Spleen (tissue), 11 donors: ENCODE data around the gene ATG4A. TPM values are rescaled to one million over a fixed set of nuclear protein-coding genes. Genes with fewer than 3 reads are reported as not detected.

Experiments used
- DNase-seq: peaks from one replicate; pipeline ENCODE4 v3.0.0-alpha.2; 2020
- H3K27ac ChIP-seq, 8 donors: fragments of 200-600 bp; sonication (generic) in 7 of 8; 1 replicate in 4 of 8; 2 replicates in 4 of 8; pipeline versions ENCODE4 v1.5.0 to v1.8.0; 2016 to 2021; ENCODE audit warnings: inconsistent platforms in 4 of 8, mild to moderate bottlenecking in 4 of 8, moderate library complexity in 1 of 8
- H3K27me3 ChIP-seq, 7 donors: fragments of 200-600 bp; sonication (generic) in 6 of 7; replicated peaks in 1 of 7; 1 replicate in 4 of 7; 2 replicates in 3 of 7; pipeline versions ENCODE4 v1.5.0 to v1.8.0; 2016 to 2021; ENCODE audit warnings: inconsistent platforms in 3 of 7, mild to moderate bottlenecking in 1 of 7
- H3K36me3 ChIP-seq, 6 donors: fragments of 200-600 bp; sonication (generic) in 5 of 6; 1 replicate in 4 of 6; 2 replicates in 2 of 6; pipeline versions ENCODE4 v1.5.0 to v1.8.0; 2016 to 2021; ENCODE audit warnings: inconsistent platforms in 2 of 6
- H3K4me1 ChIP-seq, 6 donors: fragments of 200-600 bp; sonication (generic) in 5 of 6; 1 replicate in 3 of 6; 2 replicates in 3 of 6; pipeline versions ENCODE4 v1.5.0 to v1.8.0; 2016 to 2021; ENCODE audit warnings: inconsistent platforms in 3 of 6
- H3K4me3 ChIP-seq, 8 donors: fragments of 200-600 bp; sonication (generic) in 7 of 8; 1 replicate in 4 of 8; 2 replicates in 4 of 8; pipeline versions ENCODE4 v1.5.0 to v1.8.0; 2016 to 2021; ENCODE audit warnings: inconsistent platforms in 4 of 8, mild to moderate bottlenecking in 4 of 8, moderate library complexity in 2 of 8
- H3K9me3 ChIP-seq, 8 donors: fragments of 200-600 bp; sonication (generic) in 7 of 8; 1 replicate in 4 of 8; 2 replicates in 4 of 8; pipeline versions ENCODE4 v1.5.0 to v1.8.0; 2016 to 2021; ENCODE audit warnings: inconsistent platforms in 4 of 8
- POLR2A ChIP-seq, 3 donors: fragments of 450-650 bp; IDR thresholded peaks; one replicate each; pipeline ENCODE4 v1.5.1; 2017; ENCODE audit warnings: antibody characterized with exemption in 3 of 3, mild to moderate bottlenecking in 1 of 3
- POLR2AphosphoS5 ChIP-seq, 3 donors: sonication (generic); formaldehyde crosslinking; IDR thresholded peaks; one replicate each; pipeline ENCODE4 v1.5.1; 2017; ENCODE audit warnings: antibody characterized with exemption in 3 of 3
- WGBS, 5 donors: extraction: QIAGEN DNeasy Blood & Tissue Kit in 3 of 5; methylation state at CpG; one replicate each; pipeline versions ENCODE4 v1.1.5 to v1.1.7; 2013 to 2018; 5-methylcytosine and 5-hydroxymethylcytosine counted together
- intact Hi-C: fragments of 100-400 bp; cut with DNase I; formaldehyde crosslinking; loops from one replicate; pipeline ENCODE4 v1.15.0; 2023; ENCODE audit warnings: low total_unique reads
- polyA plus RNA-seq, 3 donors: library from polyadenylated mRNA; stranded (reverse); fragments of 200-250 nt; gene quantifications; one replicate each; pipeline ENCODE4 v1.2.1, GENCODE V29; 2013
- total RNA-seq, 7 donors: library from RNA; depleted of rRNA in 3 of 7; stranded (reverse); fragments of >200 nt in 3 of 7; fragmentation: NEBNext Ultra II Directional in 4 of 7; extraction: Animal tissue kit (Norgen Biotek cat#: 25700) in 4 of 7; gene quantifications; one replicate each; pipeline versions ENCODE4 v1.1.0 to v1.2.1, GENCODE V29; 2016 to 2021
- TF ChIP-seq, protein P1 (sequence below), 11 experiments: fragments of 200-600 bp in 7 of 11; fragments of 450-650 bp in 4 of 11; sonication (generic) in 4 of 11; IDR thresholded peaks in 8 of 11; conservative IDR thresholded peaks in 3 of 11; 1 replicate in 7 of 11; 2 replicates in 4 of 11; pipeline versions ENCODE4 v1.4.0 to v1.8.0; 2016 to 2021; ENCODE audit warnings: antibody characterized with exemption in 11 of 11, inconsistent platforms in 4 of 11, mild to moderate bottlenecking in 1 of 11
- donor health status: healthy with polysubstance abuse.
- donor health status: DM: no; HTN: no; CAD: no; lungs with moderate emphysema.
- donor health status: DM: no; HTN: no; CAD: no.
- donor health status: Bipolar disorder and iron deficiency.
- donor health status: healthy.
- donor health status: DM: no; HTN: no; CAD: no.
- donor health status: DM: yes; HTN: yes; CAD: no.

The ATG4A gene
- total and polyA plus RNA-seq, 10 donors, result 6.9 to 16.7 (median 11.1) TPM

DNA sequence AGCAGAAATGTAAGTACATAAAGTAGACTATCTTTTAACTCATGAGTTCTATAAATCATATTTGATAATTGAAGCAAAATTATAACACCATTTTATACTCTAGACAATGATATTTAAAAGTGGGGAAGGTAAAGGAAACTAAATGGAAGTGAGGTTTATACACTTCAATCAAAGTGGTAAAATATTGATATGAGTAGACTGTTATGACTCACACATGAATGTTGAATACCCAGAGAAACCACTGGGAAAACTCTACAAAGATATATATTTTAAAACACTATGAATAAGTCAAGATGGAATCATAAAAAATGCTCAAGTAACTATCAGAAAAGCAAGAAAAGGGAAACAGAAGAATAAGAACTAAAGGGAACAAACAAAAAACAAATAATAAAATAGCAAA, 38.4 kb upstream of the ATG4A start:
- H3K4me3 ChIP-seq, result no peak overlapping the region
- H3K36me3 ChIP-seq, result no peaks in the 10 kb centered on the region
- intact Hi-C loops, result no loop called here

DNA sequence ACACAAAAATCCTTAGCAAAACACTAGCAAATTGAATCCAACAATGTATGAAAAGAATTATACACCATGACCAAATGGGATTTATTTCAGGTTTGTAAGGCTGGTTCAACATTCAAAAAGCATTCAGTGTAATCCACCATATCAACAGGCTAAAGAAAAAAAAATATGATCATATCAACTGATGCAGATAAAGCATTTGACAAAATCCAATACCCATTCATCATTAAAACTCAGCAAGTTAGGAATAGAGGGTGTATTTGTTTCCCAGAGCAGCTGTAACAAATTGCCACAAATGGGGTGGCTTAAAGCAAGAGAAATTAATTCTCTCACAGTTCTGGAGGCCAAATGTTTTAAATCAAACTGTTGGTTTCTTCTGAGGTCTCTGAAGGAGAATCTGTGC, 36.0 kb upstream of the ATG4A start:
- intact Hi-C loops, result no loop called here

More for the DNA sequence above, 38.4 kb upstream of the ATG4A start:
- H3K9me3 ChIP-seq, result no peaks in the 10 kb centered on the region
- DNase-seq, result no peak
- H3K27me3 ChIP-seq, result peaks cover 0 to 24% (median 0%) of the 10 kb centered on the region in 7 donors
- no peaks in the 10 kb centered on the region for H3K4me1 ChIP-seq
- no peak overlapping the region for H3K27ac ChIP-seq
- TF ChIP-seq, protein P1, sequence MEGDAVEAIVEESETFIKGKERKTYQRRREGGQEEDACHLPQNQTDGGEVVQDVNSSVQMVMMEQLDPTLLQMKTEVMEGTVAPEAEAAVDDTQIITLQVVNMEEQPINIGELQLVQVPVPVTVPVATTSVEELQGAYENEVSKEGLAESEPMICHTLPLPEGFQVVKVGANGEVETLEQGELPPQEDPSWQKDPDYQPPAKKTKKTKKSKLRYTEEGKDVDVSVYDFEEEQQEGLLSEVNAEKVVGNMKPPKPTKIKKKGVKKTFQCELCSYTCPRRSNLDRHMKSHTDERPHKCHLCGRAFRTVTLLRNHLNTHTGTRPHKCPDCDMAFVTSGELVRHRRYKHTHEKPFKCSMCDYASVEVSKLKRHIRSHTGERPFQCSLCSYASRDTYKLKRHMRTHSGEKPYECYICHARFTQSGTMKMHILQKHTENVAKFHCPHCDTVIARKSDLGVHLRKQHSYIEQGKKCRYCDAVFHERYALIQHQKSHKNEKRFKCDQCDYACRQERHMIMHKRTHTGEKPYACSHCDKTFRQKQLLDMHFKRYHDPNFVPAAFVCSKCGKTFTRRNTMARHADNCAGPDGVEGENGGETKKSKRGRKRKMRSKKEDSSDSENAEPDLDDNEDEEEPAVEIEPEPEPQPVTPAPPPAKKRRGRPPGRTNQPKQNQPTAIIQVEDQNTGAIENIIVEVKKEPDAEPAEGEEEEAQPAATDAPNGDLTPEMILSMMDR (IDR thresholded peaks at IDR 0.05 in 8 of 11, conservative IDR thresholded peaks at IDR 0.05 in 3 of 11), result no peak
- TF ChIP-seq POLR2AphosphoS5 (IDR thresholded peaks at IDR 0.05), result no peak
- no peak for TF ChIP-seq POLR2A (IDR thresholded peaks at IDR 0.05)

DNA sequence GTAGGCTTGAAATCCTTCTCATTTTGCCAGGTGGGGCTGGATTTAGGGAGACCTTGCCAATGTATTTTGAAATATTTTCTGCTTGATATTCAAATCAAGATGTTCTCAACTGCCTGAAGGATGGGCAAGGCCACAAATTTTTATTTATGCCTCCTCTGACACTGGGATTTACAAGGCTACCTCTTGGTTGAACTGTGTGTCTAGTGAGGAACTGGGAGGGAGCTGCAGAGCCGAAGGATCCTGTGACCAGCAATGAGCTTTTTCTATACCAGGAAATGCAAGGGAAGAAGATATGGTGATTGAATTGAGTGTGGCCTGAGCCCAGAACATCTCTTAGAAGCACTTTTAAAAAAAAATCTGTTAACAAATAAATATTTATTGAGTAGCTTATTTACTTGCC, 31.8 kb upstream of the ATG4A start:
- 70 to 76% (median 73%) methylated on average over 1 of the region's 1 CpG for WGBS, 5 donors
- intact Hi-C loops, result no loop called here

More for the DNA sequence above, 36.0 kb upstream of the ATG4A start:
- no peak for TF ChIP-seq POLR2A (IDR thresholded peaks at IDR 0.05)
- TF ChIP-seq, protein P1 (IDR thresholded peaks at IDR 0.05 in 8 of 11, conservative IDR thresholded peaks at IDR 0.05 in 3 of 11), result no peak
- TF ChIP-seq POLR2AphosphoS5 (IDR thresholded peaks at IDR 0.05), result no peak
- DNase-seq, result no peak
- no peak overlapping the region for H3K27ac ChIP-seq
- H3K27me3 ChIP-seq, result peaks cover 0 to 14% (median 0%) of the 10 kb centered on the region in 7 donors
- H3K4me1 ChIP-seq, result no peaks in the 10 kb centered on the region
- no peaks in the 10 kb centered on the region for H3K36me3 ChIP-seq
- no peak overlapping the region for H3K4me3 ChIP-seq
- no peaks in the 10 kb centered on the region for H3K9me3 ChIP-seq

DNA sequence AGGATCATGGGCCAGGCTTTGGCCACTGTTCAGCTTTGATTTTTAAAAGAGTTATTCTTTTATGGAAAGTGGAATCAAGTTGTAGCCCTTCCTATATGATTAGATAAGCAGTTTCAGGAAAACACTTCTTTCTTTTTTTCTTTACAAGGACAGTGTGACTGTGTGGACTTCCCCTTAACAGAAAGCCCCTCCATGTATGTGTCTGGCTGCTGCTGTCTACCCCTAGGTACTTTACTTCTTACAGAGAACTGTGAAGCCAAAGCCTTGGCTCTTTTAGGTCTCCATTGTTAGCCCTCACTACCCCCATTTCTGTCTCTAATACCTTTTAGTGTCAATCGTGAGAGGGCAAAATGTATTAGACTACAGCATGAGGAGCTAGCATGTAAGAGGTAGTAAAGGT, 27.6 kb upstream of the ATG4A start:
- Histone ChIP-seq H3K27me3 (peaks cover 0 to 5% (median 0%) of the 10 kb centered on the region in 7 donors), H3K4me1 (no peaks in the 10 kb centered on the region), H3K4me3 (no peak overlapping the region), H3K36me3 (no peaks in the 10 kb centered on the region), H3K27ac (no peak overlapping the region), H3K9me3 (no peaks in the 10 kb centered on the region)
- 44 to 93% (median 73%) methylated on average over 1 of the region's 1 CpG for WGBS, 5 donors
- intact Hi-C loops, result no loop called here
- DNase-seq, result no peak
- TF ChIP-seq POLR2A (IDR thresholded peaks at IDR 0.05) (no peak), POLR2AphosphoS5 (IDR thresholded peaks at IDR 0.05) (no peak)
- TF ChIP-seq, protein P1 (IDR thresholded peaks at IDR 0.05 in 8 of 11, conservative IDR thresholded peaks at IDR 0.05 in 3 of 11), result no peak

More for the DNA sequence above, 31.8 kb upstream of the ATG4A start:
- H3K4me3 ChIP-seq, result no peak overlapping the region
- no peak for DNase-seq
- no peak overlapping the region for H3K27ac ChIP-seq
- H3K36me3 ChIP-seq, result no peaks in the 10 kb centered on the region
- no peaks in the 10 kb centered on the region for H3K4me1 ChIP-seq
- TF ChIP-seq, protein P1 (IDR thresholded peaks at IDR 0.05 in 8 of 11, conservative IDR thresholded peaks at IDR 0.05 in 3 of 11), result no peak
- TF ChIP-seq POLR2AphosphoS5 (IDR thresholded peaks at IDR 0.05) (no peak), POLR2A (IDR thresholded peaks at IDR 0.05) (no peak)
- H3K9me3 ChIP-seq, result no peaks in the 10 kb centered on the region
- no peaks in the 10 kb centered on the region for H3K27me3 ChIP-seq
